Measurements from ENCODE around the gene BCAR3.
"Not testable (repeated sequence)": the region's sequence is repeated elsewhere in the genome, so short reads cannot be mapped to it uniquely, and the experiment has no call there.

The BCAR3 gene

DNA sequence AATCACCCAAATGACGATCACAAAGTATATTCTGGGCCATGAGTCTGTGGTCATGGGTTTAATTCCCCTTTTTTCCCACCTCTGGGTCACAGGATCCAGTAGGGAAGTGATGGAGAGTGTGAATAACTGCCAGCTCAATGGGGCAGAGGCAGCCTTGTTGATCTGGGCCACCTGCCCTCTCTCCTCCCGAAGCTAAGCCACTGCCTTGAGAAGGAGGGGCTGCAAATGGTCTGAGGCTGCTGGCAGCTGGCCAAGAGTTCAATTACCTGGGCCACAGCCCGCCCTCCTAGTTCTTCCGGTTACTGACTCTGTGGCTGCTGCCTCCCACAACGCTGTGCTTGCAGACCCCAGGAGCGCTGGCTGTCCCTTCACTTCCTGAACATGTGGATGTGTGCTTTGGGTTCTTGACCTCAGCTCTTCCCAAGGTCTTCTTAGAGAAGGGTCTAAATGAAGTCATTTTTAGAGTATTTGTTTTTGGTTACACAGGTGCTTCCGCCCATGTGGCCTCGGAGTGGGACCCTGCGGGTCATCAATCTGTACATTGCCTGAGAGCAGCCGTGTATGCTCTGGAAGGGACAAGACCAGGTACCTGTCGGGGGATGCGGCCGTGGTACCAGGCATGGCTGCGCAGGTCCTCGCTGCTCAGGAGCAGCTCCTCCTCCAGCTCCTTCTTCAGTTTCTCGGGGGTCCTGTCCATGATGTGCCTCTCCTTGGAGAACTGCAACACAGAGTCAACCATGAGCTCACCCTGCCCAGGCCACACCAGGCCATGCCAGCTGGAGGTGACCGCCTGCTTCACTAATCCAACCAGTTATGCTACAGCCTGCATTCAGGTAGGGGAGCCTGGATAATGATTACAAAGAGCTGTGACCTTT lies 89.7 kb downstream of the BCAR3 start (continued):
- TF ChIP-seq, protein P1, sequence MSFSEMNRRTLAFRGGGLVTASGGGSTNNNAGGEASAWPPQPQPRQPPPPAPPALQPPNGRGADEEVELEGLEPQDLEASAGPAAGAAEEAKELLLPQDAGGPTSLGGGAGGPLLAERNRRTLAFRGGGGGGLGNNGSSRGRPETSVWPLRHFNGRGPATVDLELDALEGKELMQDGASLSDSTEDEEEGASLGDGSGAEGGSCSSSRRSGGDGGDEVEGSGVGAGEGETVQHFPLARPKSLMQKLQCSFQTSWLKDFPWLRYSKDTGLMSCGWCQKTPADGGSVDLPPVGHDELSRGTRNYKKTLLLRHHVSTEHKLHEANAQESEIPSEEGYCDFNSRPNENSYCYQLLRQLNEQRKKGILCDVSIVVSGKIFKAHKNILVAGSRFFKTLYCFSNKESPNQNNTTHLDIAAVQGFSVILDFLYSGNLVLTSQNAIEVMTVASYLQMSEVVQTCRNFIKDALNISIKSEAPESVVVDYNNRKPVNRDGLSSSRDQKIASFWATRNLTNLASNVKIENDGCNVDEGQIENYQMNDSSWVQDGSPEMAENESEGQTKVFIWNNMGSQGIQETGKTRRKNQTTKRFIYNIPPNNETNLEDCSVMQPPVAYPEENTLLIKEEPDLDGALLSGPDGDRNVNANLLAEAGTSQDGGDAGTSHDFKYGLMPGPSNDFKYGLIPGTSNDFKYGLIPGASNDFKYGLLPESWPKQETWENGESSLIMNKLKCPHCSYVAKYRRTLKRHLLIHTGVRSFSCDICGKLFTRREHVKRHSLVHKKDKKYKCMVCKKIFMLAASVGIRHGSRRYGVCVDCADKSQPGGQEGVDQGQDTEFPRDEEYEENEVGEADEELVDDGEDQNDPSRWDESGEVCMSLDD (tag by site-specific recombination; IDR thresholded peaks at IDR 0.05) = no peak
- TF ChIP-seq ZNF311 (tag by site-specific recombination; IDR thresholded peaks at IDR 0.05; ENCODE audit: borderline replicate concordance) = no peak
- TF ChIP-seq, protein P2, sequence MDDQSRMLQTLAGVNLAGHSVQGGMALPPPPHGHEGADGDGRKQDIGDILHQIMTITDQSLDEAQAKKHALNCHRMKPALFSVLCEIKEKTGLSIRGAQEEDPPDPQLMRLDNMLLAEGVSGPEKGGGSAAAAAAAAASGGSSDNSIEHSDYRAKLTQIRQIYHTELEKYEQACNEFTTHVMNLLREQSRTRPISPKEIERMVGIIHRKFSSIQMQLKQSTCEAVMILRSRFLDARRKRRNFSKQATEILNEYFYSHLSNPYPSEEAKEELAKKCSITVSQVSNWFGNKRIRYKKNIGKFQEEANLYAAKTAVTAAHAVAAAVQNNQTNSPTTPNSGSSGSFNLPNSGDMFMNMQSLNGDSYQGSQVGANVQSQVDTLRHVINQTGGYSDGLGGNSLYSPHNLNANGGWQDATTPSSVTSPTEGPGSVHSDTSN (CRISPR knock-in tag; IDR thresholded peaks at IDR 0.05) = no peak
- TF ChIP-seq TRIM28 (IDR thresholded peaks at IDR 0.05; ENCODE audit: borderline replicate concordance, low read length) = peak; percentile 79; the same call in 1 of the 2 replicates
- peak; percentile 47 for TF ChIP-seq KLF1 (tag by site-specific recombination; IDR thresholded peaks at IDR 0.05)
- TF ChIP-seq ZNF777 (tag by site-specific recombination; IDR thresholded peaks at IDR 0.05; ENCODE audit: borderline replicate concordance) = no peak
- no peak for TF ChIP-seq ZNF23 (tag by site-specific recombination; IDR thresholded peaks at IDR 0.05; ENCODE audit: borderline replicate concordance)
- no peak for TF ChIP-seq GLI2 (tag by site-specific recombination; IDR thresholded peaks at IDR 0.05; ENCODE audit: borderline replicate concordance, low read depth)
- peak; percentile 53 for TF ChIP-seq WT1 (tag by site-specific recombination; IDR thresholded peaks at IDR 0.05)
- no peak for TF ChIP-seq ZNF202 (tag by site-specific recombination; IDR thresholded peaks at IDR 0.05; ENCODE audit: borderline replicate concordance)
- TF ChIP-seq ZNF391 (tag by site-specific recombination; IDR thresholded peaks at IDR 0.05; ENCODE audit: borderline replicate concordance, low read depth) = no peak
- TF ChIP-seq FEZF1 (tag by site-specific recombination; IDR thresholded peaks at IDR 0.05) = peak; percentile 53; the same call in 1 of the 2 replicates
- no peak for TF ChIP-seq ZNF629 (tag by site-specific recombination; IDR thresholded peaks at IDR 0.05)
- TF ChIP-seq OSR2 (tag by site-specific recombination; IDR thresholded peaks at IDR 0.05) = 0 out of 2 replicates have a peak, but pooled peaks have one; percentile 35
- TF ChIP-seq ZNF335 (tag by site-specific recombination; conservative IDR thresholded peaks at IDR 0.05) = no peak
- TF ChIP-seq ZXDB (tag by site-specific recombination; IDR thresholded peaks at IDR 0.05) = no peak
- TF ChIP-seq, protein P3, sequence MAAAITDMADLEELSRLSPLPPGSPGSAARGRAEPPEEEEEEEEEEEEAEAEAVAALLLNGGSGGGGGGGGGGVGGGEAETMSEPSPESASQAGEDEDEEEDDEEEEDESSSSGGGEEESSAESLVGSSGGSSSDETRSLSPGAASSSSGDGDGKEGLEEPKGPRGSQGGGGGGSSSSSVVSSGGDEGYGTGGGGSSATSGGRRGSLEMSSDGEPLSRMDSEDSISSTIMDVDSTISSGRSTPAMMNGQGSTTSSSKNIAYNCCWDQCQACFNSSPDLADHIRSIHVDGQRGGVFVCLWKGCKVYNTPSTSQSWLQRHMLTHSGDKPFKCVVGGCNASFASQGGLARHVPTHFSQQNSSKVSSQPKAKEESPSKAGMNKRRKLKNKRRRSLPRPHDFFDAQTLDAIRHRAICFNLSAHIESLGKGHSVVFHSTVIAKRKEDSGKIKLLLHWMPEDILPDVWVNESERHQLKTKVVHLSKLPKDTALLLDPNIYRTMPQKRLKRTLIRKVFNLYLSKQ (tag by site-specific recombination; IDR thresholded peaks at IDR 0.05; ENCODE audit: borderline replicate concordance) = no peak
- TF ChIP-seq ZNF37A (tag by site-specific recombination; IDR thresholded peaks at IDR 0.05) = no peak
- no peak for TF ChIP-seq ZNF266 (tag by site-specific recombination; IDR thresholded peaks at IDR 0.05; ENCODE audit: low read depth)

DNA sequence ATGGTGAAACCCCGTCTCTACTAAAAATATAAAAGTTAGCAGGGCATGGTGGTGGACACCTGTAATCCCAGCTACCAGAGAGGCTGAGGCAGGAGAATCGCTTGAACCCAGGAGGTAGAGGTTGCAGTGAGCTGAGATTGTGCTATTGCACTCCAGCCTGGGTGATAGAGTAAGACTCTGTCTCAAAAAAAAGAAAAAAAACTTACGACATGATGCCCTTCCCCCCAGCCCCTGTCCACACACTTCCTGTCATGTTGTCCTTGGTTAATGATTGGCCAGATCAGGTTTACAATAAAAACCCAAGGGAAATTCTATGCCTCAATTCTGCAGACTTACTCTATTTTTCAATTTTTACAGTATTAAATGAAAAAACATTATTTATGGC lies 90.4 kb downstream of the BCAR3 start:
- TF ChIP-seq, protein P4, sequence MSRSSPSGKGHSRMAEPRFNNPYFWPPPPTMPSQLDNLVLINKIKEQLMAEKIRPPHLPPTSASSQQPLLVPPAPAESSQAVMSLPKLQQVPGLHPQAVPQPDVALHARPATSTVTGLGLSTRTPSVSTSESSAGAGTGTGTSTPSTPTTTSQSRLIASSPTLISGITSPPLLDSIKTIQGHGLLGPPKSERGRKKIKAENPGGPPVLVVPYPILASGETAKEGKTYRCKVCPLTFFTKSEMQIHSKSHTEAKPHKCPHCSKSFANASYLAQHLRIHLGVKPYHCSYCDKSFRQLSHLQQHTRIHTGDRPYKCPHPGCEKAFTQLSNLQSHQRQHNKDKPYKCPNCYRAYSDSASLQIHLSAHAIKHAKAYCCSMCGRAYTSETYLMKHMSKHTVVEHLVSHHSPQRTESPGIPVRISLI (tag by site-specific recombination; IDR thresholded peaks at IDR 0.05) = 0 out of 2 replicates have a peak, but pooled peaks have one; percentile 3
- 0 out of 2 replicates have a peak, but pooled peaks have one; percentile 22 for TF ChIP-seq ZFHX2 (tag by site-specific recombination; conservative IDR thresholded peaks at IDR 0.05)
- H3K27ac ChIP-seq (ENCODE audit: extremely low read depth, low read depth, low read length); H3K4me1 ChIP-seq (ENCODE audit: control insufficient read depth, insufficient read depth, low read length); POLR2A ChIA-PET; H3K9me3 ChIP-seq (ENCODE audit: control insufficient read depth, insufficient read depth, low read depth, low read length); H3K4me3 ChIP-seq (ENCODE audit: low read depth, low read length): not testable (repeated sequence)
- CTCF ChIA-PET = interaction anchor here (0.7 to 1.1 kb wide), 2 partner anchors 38 to 253 kb away, joined by 3 read pairs; no protein-coding TSS in a partner anchor
- peaks cover 0 to 18% of the 10 kb centered on the region in 2 experiments; a peak in 2 of 3 replicates for H3K36me3 ChIP-seq (ENCODE audit: control insufficient read depth in 2 of 2, insufficient read depth in 1 of 2, low read length in 2 of 2)
